Astrocyte of the hippocampus (primary cell): ENCODE data around the gene LIN52.

Source experiments
- DNase-seq: peaks from one replicate; pipeline ENCODE4 v3.0.0; 2011; ENCODE audit warnings: low read depth, low spot score

Gene LIN52, protein sequence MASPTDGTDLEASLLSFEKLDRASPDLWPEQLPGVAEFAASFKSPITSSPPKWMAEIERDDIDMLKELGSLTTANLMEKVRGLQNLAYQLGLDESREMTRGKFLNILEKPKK

DNA sequence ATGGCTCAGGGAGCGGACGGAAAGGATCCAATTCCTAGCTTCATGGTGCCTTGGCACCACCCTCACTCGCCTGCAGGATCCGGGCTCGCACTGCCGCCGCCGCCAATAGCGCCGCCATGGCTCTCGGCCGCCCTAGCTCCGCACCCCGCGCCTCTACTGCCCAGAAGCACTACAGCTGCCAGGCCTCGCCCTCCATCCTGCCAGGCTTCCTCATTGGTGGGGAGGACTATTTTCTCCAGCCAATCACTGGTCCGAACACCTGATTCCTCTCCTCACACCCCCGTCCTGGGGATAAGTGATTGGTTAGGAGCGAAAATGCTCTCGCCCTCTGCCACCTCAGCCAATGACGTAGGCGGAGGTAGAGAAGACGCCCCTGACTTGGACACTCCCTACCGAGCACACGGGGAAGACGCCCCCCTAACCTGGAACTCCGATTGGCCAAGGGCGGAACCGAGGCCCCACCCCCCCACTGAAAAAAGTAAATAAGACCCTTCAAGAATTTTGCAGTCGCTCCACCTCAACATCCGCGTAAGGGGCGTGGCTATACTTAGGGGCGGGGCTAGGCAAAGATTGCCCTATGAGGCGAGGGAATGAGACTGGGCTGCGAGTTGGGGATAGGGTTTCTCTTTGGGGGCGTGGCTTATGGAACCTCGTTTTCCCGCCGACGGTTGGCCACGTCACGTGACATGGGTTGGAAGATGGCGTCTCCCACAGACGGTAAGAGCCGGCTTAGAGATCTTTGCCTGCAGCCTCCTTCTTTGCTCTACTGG is at the start of gene LIN52, which contains the start of gene ALDH6A1:
TSS of gene LIN52 (plus strand) at position 680 of the 770 bp plus-strand sequence. CDS start at position 699, 19 bp downstream.
TSS of gene ALDH6A1 (minus strand) at position 177 of the 770 bp plus-strand sequence. CDS start at position 118, 59 bp downstream.
- peak; percentile 100 for DNase-seq

DNA sequence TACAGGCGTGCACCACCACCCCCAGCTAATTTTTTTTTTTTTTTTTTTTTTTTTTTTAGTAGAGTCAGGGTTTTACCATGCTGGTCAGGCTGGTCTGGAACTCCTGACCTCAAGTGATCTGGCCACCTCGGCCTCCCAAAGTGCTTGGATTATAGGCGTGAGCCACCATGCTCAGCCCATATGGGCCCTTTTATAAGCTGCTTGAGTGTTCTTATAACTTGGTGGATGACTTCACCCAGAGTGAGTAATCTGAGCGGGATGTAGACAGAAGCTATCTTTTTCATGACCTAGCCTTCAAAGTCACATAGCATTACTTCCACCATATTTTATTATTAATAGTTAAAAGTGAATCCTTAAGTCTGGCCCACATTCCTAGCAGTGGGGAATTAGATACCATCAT is 49.2 kb upstream of the LIN52 start:
- DNase-seq = peak; percentile 6

DNA sequence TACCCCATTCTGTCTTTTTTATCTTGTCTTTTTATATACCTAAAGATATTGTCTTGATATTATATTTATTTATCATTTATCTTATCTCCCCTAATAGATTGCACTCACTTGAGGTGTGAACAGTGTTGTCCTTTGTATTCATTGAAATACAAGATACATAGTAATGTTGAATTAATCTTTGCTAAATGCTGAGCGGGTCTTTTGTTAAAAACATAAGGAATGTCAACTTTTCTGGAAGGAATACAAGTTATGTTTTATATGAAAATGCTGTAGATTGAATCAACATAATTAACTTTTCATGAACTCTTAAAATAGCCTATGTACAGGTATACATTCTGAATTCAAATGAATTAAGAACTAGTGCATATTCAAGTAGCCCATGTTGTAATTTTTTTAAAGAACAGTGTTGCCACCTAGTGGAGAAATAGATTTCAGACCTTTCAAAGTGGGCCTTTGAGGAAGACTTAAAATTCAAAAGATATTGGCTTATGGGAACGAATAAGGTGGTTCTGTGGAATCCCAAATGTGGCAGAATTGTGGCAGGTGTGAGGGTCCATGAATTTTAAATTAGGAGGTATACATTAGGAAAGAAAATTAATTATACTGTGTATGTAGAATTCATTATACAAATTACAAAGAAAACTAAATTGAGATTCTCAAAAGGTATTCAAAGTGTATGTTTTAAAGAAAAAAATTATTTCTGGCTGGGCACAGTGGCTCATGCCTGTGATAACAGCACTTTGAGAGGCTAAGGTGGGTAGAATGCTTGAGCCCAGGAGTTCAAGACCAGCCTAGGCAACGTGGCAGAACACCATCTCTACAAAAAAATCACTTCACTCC is 46.5 kb upstream of the LIN52 start:
- peak; percentile 63 for DNase-seq

DNA sequence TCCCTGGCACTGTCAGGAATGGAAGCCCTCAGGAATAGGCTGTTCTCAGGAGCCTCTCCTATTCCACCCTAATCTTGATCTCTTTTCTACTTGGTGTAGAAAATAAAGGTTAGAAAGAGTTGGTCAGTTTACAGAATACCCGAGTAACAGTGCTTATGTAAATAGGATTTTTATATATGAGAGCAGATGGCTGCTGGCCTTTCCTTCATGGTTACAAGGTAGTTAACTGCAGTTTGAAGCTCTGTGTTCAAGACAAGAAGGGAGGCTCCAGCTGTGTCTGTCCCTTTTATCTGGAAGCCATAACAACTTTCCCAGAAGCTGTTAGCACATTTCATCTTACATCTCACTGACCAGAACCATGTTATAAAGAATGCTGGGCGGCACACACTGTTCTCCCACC is 42.5 kb upstream of the LIN52 start:
- DNase-seq = no peak

DNA sequence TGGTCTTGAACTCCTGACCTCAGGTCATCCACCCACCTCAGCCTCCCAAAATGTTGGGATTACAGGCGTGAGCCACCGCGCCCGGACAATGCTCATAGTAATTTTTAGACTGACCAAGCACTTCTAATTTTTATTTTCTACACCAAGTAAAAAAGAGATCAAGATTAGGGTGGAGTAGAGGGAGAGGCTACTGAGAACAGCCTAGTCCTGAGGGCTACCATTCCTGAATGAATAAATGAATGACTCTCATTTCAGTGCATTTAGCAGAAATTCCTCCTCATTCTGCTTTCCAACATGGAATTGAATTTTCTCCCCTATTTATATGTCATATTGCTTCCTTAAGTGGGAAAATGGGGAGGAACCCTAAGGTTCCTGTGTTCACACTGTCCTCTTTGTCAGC is 39.2 kb upstream of the LIN52 start:
- DNase-seq = no peak

DNA sequence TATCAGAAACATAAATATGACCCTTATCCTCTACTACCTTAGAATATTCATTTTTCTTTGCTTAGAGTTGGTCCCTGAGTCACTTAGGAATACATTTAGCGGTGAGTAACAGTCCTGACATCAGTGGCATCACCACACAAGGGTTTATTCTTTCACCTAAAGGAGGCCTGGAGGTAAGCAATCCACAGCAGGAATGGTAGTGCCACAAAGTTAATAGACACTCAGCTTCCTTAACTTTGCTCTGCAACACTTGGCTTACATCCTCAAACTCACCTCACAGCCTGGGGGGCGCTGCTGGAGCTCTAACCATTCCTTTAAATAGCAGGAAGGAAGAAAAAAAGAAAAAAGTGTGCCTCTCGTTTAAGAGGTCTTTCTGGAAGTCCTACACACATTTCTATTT is 36.5 kb upstream of the LIN52 start:
- DNase-seq = peak; percentile 40

DNA sequence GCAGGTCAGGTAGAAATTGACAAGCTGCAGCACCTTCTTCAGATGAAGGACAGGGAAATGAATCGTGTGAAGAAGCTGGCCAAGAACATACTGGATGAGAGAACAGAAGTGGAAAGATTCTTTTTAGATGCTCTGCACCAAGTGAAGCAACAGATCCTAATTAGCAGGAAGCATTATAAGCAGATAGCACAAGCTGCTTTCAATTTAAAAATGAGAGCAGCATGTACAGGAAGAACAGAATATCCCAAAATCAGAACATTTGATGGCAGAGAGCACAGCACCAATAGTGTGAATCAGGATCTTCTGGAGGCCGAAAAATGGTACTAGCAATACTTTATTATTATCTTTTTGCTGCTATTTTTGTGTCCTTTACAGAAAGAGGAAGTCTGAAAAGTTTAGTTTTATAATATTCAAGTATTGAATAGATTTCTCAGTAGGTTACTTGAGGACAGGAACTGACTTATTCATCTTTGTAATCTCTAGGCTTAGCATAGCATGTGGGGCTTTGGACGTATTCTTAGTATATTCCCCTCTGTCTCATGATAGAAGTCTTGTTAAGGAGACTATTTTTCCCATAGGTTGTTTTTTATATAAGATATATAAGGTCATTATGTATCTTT is 34.8 kb upstream of the LIN52 start:
- DNase-seq = no peak

DNA sequence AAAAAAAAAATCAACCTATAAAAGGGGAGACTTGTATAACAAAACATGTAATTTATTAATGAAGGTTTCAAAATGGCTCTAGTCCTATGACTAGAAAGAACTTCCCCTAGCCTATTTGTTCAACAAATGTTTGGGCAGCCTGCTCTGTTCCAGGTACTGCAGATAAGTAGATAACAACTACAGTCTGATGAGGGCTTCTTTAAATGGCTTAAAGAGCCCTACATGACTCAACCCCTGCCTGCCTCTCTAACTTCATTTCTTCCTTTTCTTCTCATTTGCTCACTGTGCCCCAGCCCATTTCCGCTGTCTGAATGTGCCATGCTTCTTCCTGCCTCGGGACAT is 22.0 kb upstream of the LIN52 start:
- DNase-seq = peak; percentile 16

DNA sequence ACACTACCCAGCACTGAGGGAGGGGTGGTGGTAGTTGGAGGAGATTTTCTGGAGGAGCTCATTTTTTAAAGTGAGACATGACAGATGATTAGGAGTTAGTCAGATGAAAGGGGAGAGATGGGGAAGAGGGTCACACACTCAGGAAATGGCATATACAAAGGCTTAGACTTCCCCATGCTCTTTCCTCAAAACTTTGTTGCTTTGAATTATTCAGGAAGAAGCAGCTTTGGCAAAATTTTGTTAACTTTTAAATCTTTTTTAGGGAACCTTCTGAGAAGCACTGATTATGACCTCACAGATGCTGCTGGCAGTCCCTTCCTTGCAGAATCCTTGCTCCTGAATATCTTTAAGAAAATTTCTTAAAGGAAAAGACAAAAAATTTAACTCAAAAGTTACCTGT is 20.3 kb upstream of the LIN52 start:
- no peak for DNase-seq

DNA sequence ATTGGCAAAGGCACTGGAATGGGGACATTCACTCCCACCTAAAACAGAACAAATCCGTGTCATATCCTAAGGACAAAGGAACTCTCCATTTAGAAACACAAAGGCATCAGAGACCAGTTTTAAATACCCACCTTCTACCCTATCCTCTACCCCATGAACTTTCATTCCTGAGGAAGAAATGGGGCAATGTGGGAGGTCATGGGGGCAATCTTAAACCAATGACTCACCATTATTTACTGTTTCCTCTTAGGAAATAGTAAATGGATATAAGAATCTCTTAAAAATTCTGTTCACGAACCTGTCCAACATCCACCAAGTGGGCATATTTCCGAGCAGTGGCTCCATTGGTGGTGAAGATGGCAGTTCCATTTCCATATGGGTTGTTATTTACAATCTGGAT is 19.9 kb upstream of the LIN52 start:
- no peak for DNase-seq

DNA sequence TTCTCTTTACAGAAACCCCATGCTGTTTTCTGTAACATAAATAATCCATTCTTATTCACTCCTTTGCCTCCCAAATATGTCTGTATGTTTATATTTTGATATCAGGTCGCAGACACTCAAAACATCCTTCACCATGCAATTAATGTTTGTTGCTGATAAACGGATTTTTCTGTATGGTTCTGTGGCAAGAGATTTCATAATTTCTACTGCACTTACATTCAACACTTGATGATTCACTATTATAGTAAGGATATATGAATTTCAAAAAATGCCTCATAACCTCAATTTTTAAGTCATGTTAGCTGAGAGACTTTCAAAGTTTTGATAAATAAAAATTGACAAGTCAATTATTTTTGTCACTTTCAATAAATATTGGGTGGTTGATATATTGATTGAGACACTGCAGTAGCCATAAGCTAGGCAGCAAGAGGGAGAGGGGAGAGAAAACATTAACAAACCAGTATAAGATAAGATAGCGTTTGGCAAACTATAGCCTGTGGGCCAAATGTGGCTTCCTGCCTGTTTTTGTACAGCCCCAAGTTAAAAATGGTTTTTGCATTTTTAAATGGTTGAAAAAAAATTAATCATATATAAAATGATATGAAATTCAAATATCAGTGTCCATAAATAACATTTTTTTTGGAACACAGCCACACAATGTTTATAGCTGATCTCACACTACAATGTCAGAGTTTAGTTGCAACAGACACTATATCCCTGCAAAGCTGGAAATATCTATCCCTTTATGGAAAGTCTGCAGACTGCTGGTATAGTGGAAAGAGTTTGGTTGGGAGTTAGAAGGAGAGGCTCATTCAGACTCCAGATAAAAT is 18.8 kb upstream of the LIN52 start:
- DNase-seq = no peak

DNA sequence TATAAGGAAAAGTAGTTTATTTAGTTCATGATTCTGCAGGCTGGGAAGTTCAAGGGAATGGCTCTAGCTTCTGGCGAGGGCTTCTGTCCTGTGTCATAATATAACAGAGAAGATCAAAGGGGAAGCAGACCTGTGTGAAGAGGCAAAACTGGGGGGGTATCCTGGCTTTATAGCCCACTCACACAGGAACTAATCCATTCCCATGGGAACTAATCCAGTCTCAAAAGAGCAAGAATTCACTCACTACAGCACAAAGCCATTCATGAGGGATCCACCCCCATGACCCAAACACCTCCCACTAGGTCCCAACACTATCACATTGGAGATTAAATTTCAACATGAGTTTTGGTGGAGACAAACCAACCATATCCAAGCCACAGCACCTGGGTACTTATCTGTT is 7.4 kb upstream of the LIN52 start:
- DNase-seq = no peak

DNA sequence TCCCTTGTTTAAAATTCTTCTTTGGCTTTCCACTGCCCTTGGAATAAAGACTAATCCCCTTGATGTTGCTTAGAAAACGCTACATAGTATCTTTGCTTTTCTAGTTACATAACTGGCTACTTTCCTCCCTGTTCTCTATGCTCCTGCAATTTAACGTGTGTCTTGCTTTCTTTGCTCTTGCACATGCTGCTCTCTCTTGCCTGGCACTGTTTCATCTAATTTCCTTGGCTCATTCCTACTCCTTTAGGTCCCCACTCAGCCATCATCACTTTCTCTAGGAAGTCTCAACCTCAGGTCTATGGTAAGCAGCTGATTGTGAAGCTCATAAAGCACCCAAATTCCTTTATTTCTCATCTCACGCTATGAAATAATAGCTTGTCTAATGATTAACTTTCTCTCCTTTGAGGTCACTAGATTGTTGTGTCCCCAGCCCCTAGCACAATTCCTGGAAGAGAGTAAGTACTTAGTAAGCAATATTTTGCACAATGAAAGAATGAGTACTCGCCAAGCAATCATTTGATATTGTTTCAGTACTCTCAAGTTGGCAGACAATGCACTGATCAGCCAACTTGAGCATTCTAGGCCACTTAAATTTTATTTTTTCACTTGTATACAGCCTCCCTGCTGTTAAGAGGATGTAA is 3.8 kb upstream of the LIN52 start:
- no peak for DNase-seq

DNA sequence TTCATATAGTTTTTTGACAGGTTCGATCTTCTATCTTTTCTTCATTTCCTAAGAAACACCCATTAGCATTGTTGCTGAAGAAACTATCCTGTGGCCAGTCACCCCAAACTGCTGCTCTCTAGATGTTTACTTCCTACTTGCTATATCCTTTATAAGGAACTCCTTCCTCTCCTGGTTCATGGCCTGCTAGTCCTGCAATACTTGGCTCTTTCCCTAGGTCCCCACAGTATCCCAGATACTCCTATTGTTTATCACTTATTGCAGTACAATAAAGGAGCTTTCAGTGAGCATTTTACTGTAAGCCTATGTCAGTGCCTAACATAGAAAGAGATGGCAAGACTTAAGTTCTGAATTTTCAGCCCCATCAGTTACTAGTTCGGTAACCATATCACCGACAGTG is 3.3 kb upstream of the LIN52 start:
- no peak for DNase-seq

DNA sequence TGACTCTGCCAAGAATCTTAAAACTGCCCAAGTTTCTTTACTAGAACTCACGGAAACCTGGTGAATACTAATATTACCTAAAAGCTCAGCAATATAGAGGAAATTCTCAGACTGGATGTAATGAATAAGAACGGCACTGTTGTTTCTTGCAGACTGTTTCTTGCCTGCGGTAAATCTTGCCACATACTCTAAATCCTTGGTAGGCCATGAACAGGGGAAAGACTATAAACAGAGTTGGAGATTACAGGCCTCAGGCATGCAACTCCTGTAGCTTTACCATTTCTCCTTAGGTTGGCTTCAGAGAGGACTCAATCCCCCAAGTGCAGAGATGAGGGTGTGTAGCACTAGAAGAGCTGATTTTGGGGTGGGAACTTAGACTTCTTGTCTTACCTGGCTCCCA is 1.6 kb upstream of the LIN52 start:
- no peak for DNase-seq

DNA sequence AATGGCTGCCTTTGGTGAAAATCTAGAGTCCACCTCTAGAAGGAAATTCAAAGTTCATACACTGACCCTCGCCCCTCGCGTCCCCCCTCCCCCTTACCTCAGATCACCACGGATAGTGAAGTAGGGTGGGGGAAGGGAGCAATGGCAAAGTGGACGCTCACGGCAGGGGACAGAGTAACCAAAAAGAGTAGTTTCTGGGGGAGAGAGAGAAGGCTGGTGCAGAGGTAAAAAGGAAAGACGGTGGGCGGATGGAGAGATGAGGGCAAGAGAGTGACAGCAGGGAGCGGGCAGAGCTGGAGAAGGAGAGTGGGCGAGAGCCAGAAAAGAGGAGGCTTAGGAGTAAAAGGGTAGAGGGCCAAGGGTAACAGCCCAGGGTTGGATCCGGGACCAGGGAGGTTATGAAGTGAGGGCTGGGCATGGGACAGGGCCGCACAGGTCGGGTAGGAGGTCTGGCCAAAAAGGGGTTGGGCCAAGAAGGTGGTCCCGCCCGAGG is 926 bp upstream of the LIN52 start:
- DNase-seq = no peak

DNA sequence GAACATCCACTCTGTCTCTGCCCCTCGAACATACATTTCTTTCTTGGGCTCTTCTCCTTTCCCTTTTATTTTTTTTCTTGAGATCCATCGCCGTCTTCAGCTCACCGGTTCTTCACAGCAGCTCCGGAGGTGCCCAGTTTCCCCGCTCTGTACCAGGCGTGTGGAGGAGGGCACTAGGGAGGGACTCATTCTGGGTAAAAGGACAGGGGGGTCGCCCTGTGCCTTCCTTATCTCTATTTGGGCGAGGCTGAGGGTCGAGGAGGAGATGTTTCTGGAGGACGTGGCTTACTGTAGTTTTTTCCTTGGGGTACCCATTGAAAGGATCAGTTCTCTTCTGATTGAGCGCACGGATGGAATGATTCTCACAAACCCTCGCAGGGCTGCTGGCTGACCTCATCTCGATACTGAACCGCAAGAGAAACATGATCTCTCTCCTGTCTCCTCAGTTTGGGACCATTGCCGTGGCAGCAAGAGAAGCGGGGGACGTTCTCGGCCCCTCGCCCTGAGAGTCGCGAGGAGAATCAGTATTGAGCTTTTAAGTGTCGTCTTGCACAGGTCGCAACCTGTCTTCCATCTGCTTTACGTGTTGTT is 386 bp downstream of the LIN52 start:
- peak; percentile 65 for DNase-seq

DNA sequence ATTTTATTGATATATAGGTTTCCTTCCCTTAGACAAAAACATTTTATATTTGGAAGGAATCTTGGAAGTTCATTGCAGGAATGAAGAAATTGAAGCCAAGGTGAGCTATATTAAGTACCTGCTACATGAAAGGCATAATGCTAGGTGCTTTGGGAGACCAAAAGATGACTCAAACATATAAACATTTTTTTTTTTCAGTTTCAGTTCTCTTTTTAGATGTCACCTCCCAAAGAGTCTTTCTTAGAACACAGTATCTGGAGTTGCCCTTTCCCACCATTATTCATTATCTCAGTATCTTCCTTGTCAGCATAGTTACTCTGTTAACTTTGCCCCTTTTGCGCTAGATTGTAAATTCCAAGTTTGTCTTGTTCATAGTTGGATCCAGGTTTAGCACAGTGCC is 1.1 kb downstream of the LIN52 start:
- no peak for DNase-seq

DNA sequence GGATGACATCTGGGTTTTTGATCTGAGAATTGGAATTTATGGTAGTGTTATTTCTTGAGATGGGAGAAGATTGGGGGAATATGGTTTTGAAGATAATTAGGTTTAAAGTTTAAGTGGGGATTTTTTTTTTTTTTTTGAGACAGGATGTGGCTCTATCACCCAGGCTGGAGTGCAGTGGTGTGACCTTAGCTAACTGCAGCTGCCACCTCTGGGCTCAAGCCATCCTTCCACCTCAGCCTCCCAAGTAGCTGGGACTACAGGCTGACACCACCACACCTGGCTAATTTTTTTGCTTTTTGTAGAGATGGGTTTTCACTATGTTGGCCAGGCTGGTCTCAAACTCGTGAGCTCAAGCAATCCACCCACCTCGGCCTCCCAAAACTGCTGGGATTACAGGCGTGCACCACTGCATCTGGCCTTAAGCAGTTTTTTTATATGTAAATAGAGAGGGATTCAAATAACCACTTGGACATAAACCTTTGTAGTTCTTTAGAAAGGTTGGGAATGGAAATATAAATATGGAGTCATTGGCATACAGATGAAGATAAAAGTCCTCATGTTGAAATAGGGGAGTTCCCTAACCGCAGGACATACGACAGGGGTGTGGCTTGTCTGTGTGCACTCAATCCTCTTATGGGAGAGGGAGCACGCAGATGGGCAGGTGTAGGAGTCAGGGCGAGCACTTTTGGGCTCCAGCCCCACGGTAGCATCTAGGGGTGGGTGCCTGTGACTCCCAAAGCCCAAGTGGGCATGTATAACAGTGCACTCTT is 4.7 kb downstream of the LIN52 start:
- DNase-seq = no peak

DNA sequence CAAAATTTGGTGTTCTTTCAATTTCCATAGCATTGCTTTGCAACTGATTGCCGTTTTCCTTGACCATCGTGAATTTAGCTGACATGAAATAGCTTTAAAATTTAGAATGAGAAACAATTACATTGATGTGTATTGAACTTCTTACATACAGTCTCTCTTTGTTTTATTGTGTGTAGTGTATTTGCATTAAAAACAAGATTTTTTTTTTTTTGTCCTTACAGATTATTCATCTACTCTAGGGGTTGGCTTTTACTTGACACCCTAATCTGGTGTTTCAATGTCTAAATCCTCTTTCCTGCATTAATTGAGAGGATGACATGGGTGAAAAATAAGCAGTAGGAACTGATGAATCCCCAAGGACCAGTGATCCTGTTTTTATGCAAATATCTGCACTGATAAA is 20.6 kb downstream of the LIN52 start:
- DNase-seq = no peak
